ENCODE data around the gene FLNC. TPM values are rescaled to one million over a fixed set of nuclear protein-coding genes. Genes with fewer than 3 reads are reported as not detected.

Gene FLNC
- total and polyA plus RNA-seq, 3 donors from 2014 or later: 8.8 to 21.4 (median 14.4) TPM

DNA sequence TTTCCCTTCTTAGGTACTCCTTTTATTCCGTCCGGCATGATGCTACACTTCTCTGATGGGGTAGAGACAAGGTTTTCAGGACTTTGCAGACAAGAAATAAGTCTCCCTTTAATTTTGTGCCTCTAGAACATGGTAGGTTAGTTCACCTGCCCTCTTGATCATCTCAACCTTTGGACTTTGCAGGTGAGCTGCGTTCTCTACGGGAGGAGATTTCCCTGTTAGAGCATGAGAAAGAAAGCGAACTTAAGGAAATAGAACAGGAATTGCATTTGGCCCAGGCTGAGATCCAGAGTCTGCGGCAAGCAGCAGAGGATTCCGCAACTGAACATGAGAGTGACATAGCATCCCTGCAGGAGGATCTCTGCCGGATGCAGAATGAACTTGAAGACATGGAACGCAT lies 29.2 kb upstream of the FLNC start:
- no peaks in the 10 kb centered on the region for H3K27me3 ChIP-seq
- no peaks in the 10 kb centered on the region for H3K9me3 ChIP-seq
- no peaks in the 10 kb centered on the region for H3K4me1 ChIP-seq
- no peak for TF ChIP-seq POLR2A (IDR thresholded peaks at IDR 0.05)
- TF ChIP-seq, protein P1, sequence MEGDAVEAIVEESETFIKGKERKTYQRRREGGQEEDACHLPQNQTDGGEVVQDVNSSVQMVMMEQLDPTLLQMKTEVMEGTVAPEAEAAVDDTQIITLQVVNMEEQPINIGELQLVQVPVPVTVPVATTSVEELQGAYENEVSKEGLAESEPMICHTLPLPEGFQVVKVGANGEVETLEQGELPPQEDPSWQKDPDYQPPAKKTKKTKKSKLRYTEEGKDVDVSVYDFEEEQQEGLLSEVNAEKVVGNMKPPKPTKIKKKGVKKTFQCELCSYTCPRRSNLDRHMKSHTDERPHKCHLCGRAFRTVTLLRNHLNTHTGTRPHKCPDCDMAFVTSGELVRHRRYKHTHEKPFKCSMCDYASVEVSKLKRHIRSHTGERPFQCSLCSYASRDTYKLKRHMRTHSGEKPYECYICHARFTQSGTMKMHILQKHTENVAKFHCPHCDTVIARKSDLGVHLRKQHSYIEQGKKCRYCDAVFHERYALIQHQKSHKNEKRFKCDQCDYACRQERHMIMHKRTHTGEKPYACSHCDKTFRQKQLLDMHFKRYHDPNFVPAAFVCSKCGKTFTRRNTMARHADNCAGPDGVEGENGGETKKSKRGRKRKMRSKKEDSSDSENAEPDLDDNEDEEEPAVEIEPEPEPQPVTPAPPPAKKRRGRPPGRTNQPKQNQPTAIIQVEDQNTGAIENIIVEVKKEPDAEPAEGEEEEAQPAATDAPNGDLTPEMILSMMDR (IDR thresholded peaks at IDR 0.05): no peak
- no peak overlapping the region for H3K4me3 ChIP-seq
- intact Hi-C loops (cut with DNase I; ENCODE audit: low total_unique reads): no loop called here
- DNase-seq: no peak
- no peak overlapping the region for H3K27ac ChIP-seq
- 96 to 98% methylated on average over 9 of the region's 9 CpGs for WGBS, 2 donors
- no peaks in the 10 kb centered on the region for H3K36me3 ChIP-seq (ENCODE audit: low read depth, missing control alignments)

DNA sequence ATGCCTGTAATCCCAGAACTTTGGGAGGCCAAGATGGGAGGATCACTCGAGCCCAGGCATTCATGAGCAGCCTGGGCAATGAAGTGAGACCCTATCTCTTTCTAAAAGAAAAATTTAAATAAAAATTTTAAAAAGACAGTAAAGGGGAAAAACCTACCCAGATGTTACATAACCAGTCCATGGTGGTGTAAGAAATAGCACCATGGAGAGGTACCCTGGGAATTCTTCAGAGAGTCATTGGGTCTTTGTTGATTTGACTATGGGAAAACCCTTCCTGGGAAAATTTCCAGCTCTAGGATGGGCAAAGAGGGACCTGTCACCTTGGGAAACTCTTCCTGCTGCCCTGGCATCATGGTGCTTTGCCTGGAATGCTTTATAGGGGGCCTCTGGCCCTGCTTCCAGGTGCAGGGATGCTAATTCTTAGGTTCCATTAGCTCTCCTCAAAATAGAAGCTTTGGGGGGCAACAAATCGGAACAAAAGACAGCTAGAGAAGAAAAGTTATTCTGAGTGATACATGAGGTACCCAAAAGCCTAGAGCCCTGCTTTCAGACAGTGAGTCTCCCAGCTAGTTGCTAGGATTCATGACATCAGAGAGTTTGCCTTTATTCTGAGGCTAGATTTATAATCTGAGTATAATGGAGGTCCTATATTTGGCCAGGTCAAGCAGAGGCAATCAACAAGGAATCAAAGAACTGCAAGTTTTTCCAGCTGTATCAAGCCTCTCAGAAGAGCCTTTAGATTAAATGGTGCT lies 28.4 kb upstream of the FLNC start:
- intact Hi-C loops (cut with DNase I; ENCODE audit: low total_unique reads): no loop called here
- Histone ChIP-seq H3K4me3 (no peak overlapping the region), H3K27me3 (no peaks in the 10 kb centered on the region), H3K4me1 (no peaks in the 10 kb centered on the region), H3K9me3 (no peaks in the 10 kb centered on the region), H3K27ac (no peak overlapping the region), H3K36me3 (ENCODE audit: low read depth, missing control alignments) (no peaks in the 10 kb centered on the region)
- no peak for TF ChIP-seq POLR2A (IDR thresholded peaks at IDR 0.05)
- TF ChIP-seq, protein P1 (IDR thresholded peaks at IDR 0.05): no peak
- 96 to 98% methylated on average over 2 of the region's 2 CpGs for WGBS, 2 donors
- DNase-seq: no peak

DNA sequence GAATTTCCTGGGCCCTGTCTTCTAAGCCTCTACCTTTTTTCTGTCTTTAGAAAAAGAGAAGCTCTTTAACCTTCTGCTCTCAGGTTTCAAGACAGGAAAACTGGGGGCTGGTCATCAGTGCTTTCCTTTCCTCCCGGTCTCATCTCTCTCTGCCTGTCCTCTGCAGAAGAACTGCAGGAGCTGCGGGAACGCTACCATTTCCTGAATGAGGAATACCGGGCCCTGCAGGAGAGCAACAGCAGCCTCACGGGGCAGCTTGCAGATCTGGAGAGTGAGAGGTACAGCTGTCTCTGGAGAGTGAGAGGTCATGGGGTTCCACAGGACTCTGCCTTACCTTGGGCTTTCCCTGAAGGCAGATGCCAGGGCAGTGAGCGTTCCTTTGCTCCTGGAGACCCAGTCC lies 25.7 kb upstream of the FLNC start:
- Histone ChIP-seq H3K4me3 (no peak overlapping the region), H3K27me3 (no peaks in the 10 kb centered on the region), H3K9me3 (no peaks in the 10 kb centered on the region), H3K36me3 (ENCODE audit: low read depth, missing control alignments) (no peaks in the 10 kb centered on the region), H3K27ac (no peak overlapping the region), H3K4me1 (no peaks in the 10 kb centered on the region)
- TF ChIP-seq, protein P1 (IDR thresholded peaks at IDR 0.05): no peak
- TF ChIP-seq POLR2A (IDR thresholded peaks at IDR 0.05): no peak
- 92% methylated on average over 4 to 6 of the region's 6 CpGs for WGBS, 2 donors
- intact Hi-C loops (cut with DNase I; ENCODE audit: low total_unique reads): no loop called here
- no peak for DNase-seq

DNA sequence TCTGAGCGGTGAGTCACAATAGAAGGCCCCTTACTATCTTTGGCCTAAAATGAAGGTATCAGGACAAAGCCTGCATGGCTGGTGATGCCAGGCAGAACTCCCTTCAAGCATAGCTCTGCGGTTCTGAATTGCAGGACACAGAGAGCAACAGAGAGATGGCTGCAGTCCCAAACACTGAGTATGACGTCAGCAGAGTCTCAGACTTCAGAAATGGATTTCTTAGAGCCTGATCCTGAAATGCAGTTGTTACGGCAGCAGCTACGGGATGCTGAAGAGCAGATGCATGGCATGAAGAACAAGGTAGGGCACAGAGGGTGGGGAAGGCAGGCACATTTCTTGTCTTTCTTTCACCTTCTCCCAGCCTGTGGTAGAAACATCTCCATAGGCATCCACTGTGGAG lies 25.0 kb upstream of the FLNC start:
- H3K9me3 ChIP-seq: no peaks in the 10 kb centered on the region
- H3K4me3 ChIP-seq: no peak overlapping the region
- H3K36me3 ChIP-seq (ENCODE audit: low read depth, missing control alignments): no peaks in the 10 kb centered on the region
- DNase-seq: no peak
- intact Hi-C loops (cut with DNase I; ENCODE audit: low total_unique reads): no loop called here
- 94 to 98% methylated on average over 5 of the region's 5 CpGs for WGBS, 2 donors
- TF ChIP-seq POLR2A (IDR thresholded peaks at IDR 0.05): no peak
- TF ChIP-seq, protein P1 (IDR thresholded peaks at IDR 0.05): no peak
- H3K4me1 ChIP-seq: no peaks in the 10 kb centered on the region
- H3K27me3 ChIP-seq: no peaks in the 10 kb centered on the region
- H3K27ac ChIP-seq: no peak overlapping the region

DNA sequence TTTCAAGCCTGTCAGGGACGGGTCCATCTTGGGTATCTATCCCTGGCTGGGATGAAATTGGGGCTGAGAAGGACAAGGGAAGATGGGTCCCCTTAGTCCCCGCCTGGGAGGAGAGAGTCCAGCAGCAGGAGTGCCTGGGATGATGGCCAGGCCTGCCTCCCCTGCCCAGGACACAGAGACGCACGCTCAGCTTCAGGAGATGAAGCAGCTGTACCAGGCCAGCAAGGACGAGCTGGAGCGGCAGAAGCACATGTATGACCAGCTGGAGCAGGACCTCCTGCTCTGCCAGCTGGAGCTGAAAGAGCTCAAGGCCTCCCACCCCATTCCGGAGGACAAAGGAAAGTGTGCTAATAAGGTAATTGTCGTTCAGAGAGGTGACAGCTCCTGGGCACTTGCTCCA lies 23.0 kb upstream of the FLNC start:
- Histone ChIP-seq H3K4me1 (no peaks in the 10 kb centered on the region), H3K27me3 (no peaks in the 10 kb centered on the region), H3K4me3 (no peak overlapping the region), H3K27ac (no peak overlapping the region), H3K36me3 (ENCODE audit: low read depth, missing control alignments) (no peaks in the 10 kb centered on the region), H3K9me3 (no peaks in the 10 kb centered on the region)
- no peak for DNase-seq
- WGBS, 2 donors: 56 to 85% methylated on average over 8 of the region's 8 CpGs
- intact Hi-C loops (cut with DNase I; ENCODE audit: low total_unique reads): no loop called here
- TF ChIP-seq, protein P1 (IDR thresholded peaks at IDR 0.05): no peak
- TF ChIP-seq POLR2A (IDR thresholded peaks at IDR 0.05): no peak

All from testis (tissue), 3 donors.